Hepatocyte (in vitro differentiated cells): Measurements from ENCODE around the gene ZC3H6. TPM values are rescaled to one million over a fixed set of nuclear protein-coding genes. Genes with fewer than 3 reads are reported as not detected.

Source experiments
- polyA plus RNA-seq: library from polyadenylated mRNA; unstranded; fragments of >200 nt; fragmentation: Nextera tagmentation; extraction: Ambion mirVana; gene quantifications from 2 replicates; pipeline ENCODE4 v1.2.1, GENCODE V29; 2016
- small RNA-seq: library from RNA; depleted of rRNA; stranded (forward); fragments of <200 nt; gene quantifications from one replicate; pipeline ENCODE3, GENCODE V24; 2014
- total RNA-seq: library from RNA; depleted of rRNA; stranded (reverse); fragments of >200 nt; gene quantifications from 2 replicates; pipeline ENCODE4 v1.2.3, GENCODE V29; 2014

ZC3H6 gene
- total and polyA plus RNA-seq, 2 experiments from 2014 or later, result 1.5 to 4.5 TPM

Small RNAs within 50 kb of the gene (small RNA-seq; reads per million reads assigned to genes)
- gene AC115115.1, result not detected

Other genes with a start within 250 kb of the ZC3H6 start
- gene TMEM87B, start 220.3 kb upstream of the ZC3H6 start, total RNA-seq, result 39.5 and 59.5 TPM in 2 replicates
- gene TMEM87B, start 220.3 kb upstream of the ZC3H6 start, polyA plus RNA-seq, result 16.9 and 21.1 TPM in 2 replicates
- gene FBLN7, start 137.2 kb upstream of the ZC3H6 start, total RNA-seq, result 1.1 and 1.6 TPM in 2 replicates
- gene FBLN7, start 137.2 kb upstream of the ZC3H6 start, polyA plus RNA-seq, result 1.5 and 1.7 TPM in 2 replicates
- 7.4 and 17.5 TPM in 2 replicates for gene ZC3H8, start 20.6 kb upstream of the ZC3H6 start, total RNA-seq
- gene ZC3H8, start 20.6 kb upstream of the ZC3H6 start, polyA plus RNA-seq, result 13.6 and 15.2 TPM in 2 replicates
- 12.2 and 17.4 TPM in 2 replicates for gene RGPD8, start 158.0 kb downstream of the ZC3H6 start, total RNA-seq
- 1.0 and 1.1 TPM in 2 replicates for gene RGPD8, start 158.0 kb downstream of the ZC3H6 start, polyA plus RNA-seq
- 21.0 and 22.9 TPM in 2 replicates for gene TTL, start 206.6 kb downstream of the ZC3H6 start, total RNA-seq
- gene TTL, start 206.6 kb downstream of the ZC3H6 start, polyA plus RNA-seq, result 8.5 and 16.9 TPM in 2 replicates